ENCODE data around the gene MMP14.
"Not testable (repeated sequence)": the region's sequence is repeated elsewhere in the genome, so short reads cannot be mapped to it uniquely, and the experiment has no call there.

Gene MMP14

GRCh38 chr14:22836301-22837113, at the start of gene MMP14:
Gene MMP14 (plus strand): TSS chr14:22836585. CDS start chr14:22836818, 233 bp downstream.
- DNase-seq = no peak

- no peak for DNase-seq
Observed at GRCh38 chr14:22786685-22787084, 49.7 kb upstream of the MMP14 start.

- DNase-seq = no peak
Observed at GRCh38 chr14:22791301-22791700, 45.1 kb upstream of the MMP14 start.

GRCh38 chr14:22792158-22792557, 44.2 kb upstream of the MMP14 start:
- no peak for DNase-seq

- DNase-seq = not testable (repeated sequence)
Observed at GRCh38 chr14:22793550-22793949, 42.8 kb upstream of the MMP14 start.

- no peak for DNase-seq
Observed at GRCh38 chr14:22793976-22794375, 42.4 kb upstream of the MMP14 start.

GRCh38 chr14:22794551-22794951, 41.8 kb upstream of the MMP14 start:
- DNase-seq = no peak

- no peak for DNase-seq
Observed at GRCh38 chr14:22796087-22796707, 40.2 kb upstream of the MMP14 start.

GRCh38 chr14:22797017-22797917, 39.1 kb upstream of the MMP14 start:
- no peak for DNase-seq

- DNase-seq = no peak
Observed at GRCh38 chr14:22798528-22798927, 37.9 kb upstream of the MMP14 start.

GRCh38 chr14:22800346-22800745, 36.0 kb upstream of the MMP14 start:
- DNase-seq = no peak

- DNase-seq = no peak
Observed at GRCh38 chr14:22801716-22802115, 34.7 kb upstream of the MMP14 start.

GRCh38 chr14:22802860-22803686, 33.3 kb upstream of the MMP14 start:
- no peak for DNase-seq

- no peak for DNase-seq
Observed at GRCh38 chr14:22803687-22803974, 32.8 kb upstream of the MMP14 start.

GRCh38 chr14:22805235-22805634, 31.1 kb upstream of the MMP14 start:
- not testable (repeated sequence) for DNase-seq

GRCh38 chr14:22807432-22808087, 28.8 kb upstream of the MMP14 start:
- no peak for DNase-seq

- DNase-seq = no peak
Observed at GRCh38 chr14:22808388-22809209, 27.8 kb upstream of the MMP14 start.

- no peak for DNase-seq
Observed at GRCh38 chr14:22811722-22812121, 24.7 kb upstream of the MMP14 start.

GRCh38 chr14:22812744-22813143, 23.6 kb upstream of the MMP14 start:
- no peak for DNase-seq

- DNase-seq = no peak
Observed at GRCh38 chr14:22813145-22813544, 23.2 kb upstream of the MMP14 start.

- DNase-seq = no peak
Observed at GRCh38 chr14:22814373-22814772, 22.0 kb upstream of the MMP14 start.

Measured in NCI-H1417 treated with DMSO at 0.1 percent for 48 hours (cell line).